Body of pancreas (tissue), 4 donors: ENCODE measurements around the gene PHAF1.

ENCODE experiments used
- CTCF ChIP-seq, 7 experiments: fragments of 450-650 bp in 4 of 7; fragments of 200-600 bp in 3 of 7; sonication (generic) in 3 of 7; IDR thresholded peaks; one replicate each; pipeline ENCODE4 v1.5.1; 2016 to 2019; ENCODE audit warnings: antibody characterized with exemption in 7 of 7
- POLR2A ChIP-seq, 3 donors: fragments of 450-650 bp; IDR thresholded peaks; one replicate each; pipeline ENCODE4 v1.6.1; 2016; ENCODE audit warnings: antibody characterized with exemption in 3 of 3, mild to moderate bottlenecking in 2 of 3

GRCh38 chr16:67084345-67085028 is 25.3 kb upstream of the PHAF1 start:
- TF ChIP-seq POLR2A (IDR thresholded peaks at IDR 0.05) = no peak
- TF ChIP-seq CTCF (IDR thresholded peaks at IDR 0.05) = no peak
